K562 (cell line): ENCODE results near the gene BMP2K. TPM values are rescaled to one million over a fixed set of nuclear protein-coding genes. Genes with fewer than 3 reads are reported as not detected.
A peak's percentile ranks its signal among the peaks of the same experiment; 100 is the strongest.

Source experiments
- ARID1B ChIP-seq: fragments of 450-650 bp; IDR thresholded peaks from 2 replicates; pipeline ENCODE4 v1.6.1; 2016; ENCODE audit warnings: antibody characterized with exemption, mild to moderate bottlenecking, inconsistent platforms
- CHD1 ChIP-seq: fragments of 200-600 bp; sonication (generic); IDR thresholded peaks from one replicate; pipeline ENCODE4 v1.6.1; 2012; ENCODE audit warnings: mild to moderate bottlenecking, moderate library complexity, low read length, inconsistent platforms
- ERF ChIP-seq: fragments of 450-650 bp; formaldehyde crosslinking; IDR thresholded peaks from 2 replicates; pipeline ENCODE4 v1.4.0; 2020; ENCODE audit warnings: mild to moderate bottlenecking, mixed read lengths
- JUNB ChIP-seq: fragments of 450-650 bp; formaldehyde crosslinking; conservative IDR thresholded peaks from 2 replicates; pipeline ENCODE4 v1.4.0; 2020; ENCODE audit warnings: mild to moderate bottlenecking
- LCOR ChIP-seq: sonication (generic); formaldehyde crosslinking; IDR thresholded peaks from 2 replicates; pipeline ENCODE4 v1.8.0; 2022; ENCODE audit warnings: mild to moderate bottlenecking, missing genetic modification reagents
- LEF1 ChIP-seq: fragments of 450-650 bp; IDR thresholded peaks from 2 replicates; pipeline ENCODE4 v1.6.1; 2016; ENCODE audit warnings: mild to moderate bottlenecking
- MCM2 ChIP-seq: fragments of 450-650 bp; IDR thresholded peaks from 2 replicates; pipeline ENCODE4 v1.6.1; 2017; ENCODE audit warnings: low read depth, mild to moderate bottlenecking
- MED1 ChIP-seq: sonication (generic); formaldehyde crosslinking; IDR thresholded peaks from 2 replicates; pipeline ENCODE4 v1.8.1; 2023; ENCODE audit warnings: missing genetic modification reagents, borderline replicate concordance
- POLR2AphosphoS2 ChIP-seq: IDR thresholded peaks from 2 replicates; pipeline ENCODE4 v1.6.1; 2012; ENCODE audit warnings: low read length, improper control_type of control experiment
- POLR2H ChIP-seq: IDR thresholded peaks from 2 replicates; pipeline ENCODE4 v1.6.1; 2016; ENCODE audit warnings: missing genetic modification characterization, low read depth, mild to moderate bottlenecking, control low read depth, missing compliant biosample characterization, moderate library complexity
- POU5F1 ChIP-seq: fragments of 150-350 bp; IDR thresholded peaks from 2 replicates; pipeline ENCODE4 v1.6.1; 2014; ENCODE audit warnings: borderline replicate concordance, low read length, low read depth, mild to moderate bottlenecking; ENCODE audit not compliant: partially characterized antibody
- PRPF4 ChIP-seq: fragments of 200-400 bp; formaldehyde crosslinking; IDR thresholded peaks from one replicate; pipeline ENCODE4 v1.6.1; 2017; ENCODE audit warnings: low read length, low read depth, mild to moderate bottlenecking; ENCODE audit not compliant: insufficient read depth, poor library complexity, severe bottlenecking
- RBFOX2 ChIP-seq: fragments of 200-400 bp; formaldehyde crosslinking; IDR thresholded peaks from 2 replicates; pipeline ENCODE4 v1.6.1; 2017; ENCODE audit warnings: low read depth, mild to moderate bottlenecking, low read length, moderate library complexity
- RBM22 ChIP-seq: fragments of 200-400 bp; formaldehyde crosslinking; IDR thresholded peaks from 2 replicates; pipeline ENCODE4 v1.6.1; 2018; ENCODE audit warnings: low read length, low read depth; ENCODE audit not compliant: poor library complexity, severe bottlenecking
- SAFB2 ChIP-seq: fragments of 200-400 bp; formaldehyde crosslinking; IDR thresholded peaks from 2 replicates; pipeline ENCODE4 v1.6.1; 2018; ENCODE audit warnings: borderline replicate concordance, low read length, low read depth, moderate library complexity; ENCODE audit not compliant: severe bottlenecking
- SIN3A ChIP-seq, 2 experiments: fragments of 150-350 bp in 1 of 2; IDR thresholded peaks; 2 replicates each; pipeline ENCODE4 v1.6.1; 2011 to 2016; ENCODE audit warnings: borderline replicate concordance in 2 of 2, low read depth in 2 of 2, low read length in 2 of 2, mild to moderate bottlenecking in 2 of 2, moderate library complexity in 2 of 2; ENCODE audit not compliant: control insufficient read depth in 1 of 2
- SMAD3 ChIP-seq: fragments of 450-650 bp; formaldehyde crosslinking; conservative IDR thresholded peaks from 2 replicates; pipeline ENCODE4 v1.4.0; 2020; ENCODE audit warnings: mild to moderate bottlenecking
- TCF7L2 ChIP-seq: fragments of 150-350 bp; IDR thresholded peaks from 2 replicates; pipeline ENCODE4 v1.6.1; 2016; ENCODE audit warnings: low read depth, mild to moderate bottlenecking, low read length, moderate library complexity
- WHSC1 ChIP-seq: IDR thresholded peaks from one replicate; pipeline ENCODE4 v1.6.1; 2012; ENCODE audit warnings: low read length, control low read depth, inconsistent platforms
- ZBTB1 ChIP-seq: sonication (generic); formaldehyde crosslinking; IDR thresholded peaks from 2 replicates; pipeline ENCODE4 v1.8.1; 2023; ENCODE audit warnings: missing genetic modification reagents, low read depth, mild to moderate bottlenecking, borderline replicate concordance
- ZBTB34 ChIP-seq: fragments of 250-450 bp; sonication (Bioruptor Pico); IDR thresholded peaks from 2 replicates; pipeline ENCODE4 v1.8.0; 2021; ENCODE audit warnings: mild to moderate bottlenecking, moderate library complexity
- ZFX ChIP-seq: sonication (generic); formaldehyde crosslinking; IDR thresholded peaks from 2 replicates; pipeline ENCODE4 v1.8.0; 2022; ENCODE audit warnings: mild to moderate bottlenecking, missing genetic modification reagents, moderate library complexity
- ZNF57 ChIP-seq: fragments of 450-650 bp; formaldehyde crosslinking; IDR thresholded peaks from 2 replicates; pipeline ENCODE4 v1.4.0; 2020; ENCODE audit warnings: mild to moderate bottlenecking, moderate library complexity
- ZNF668 ChIP-seq: fragments of 250-450 bp; sonication (Bioruptor Pico); IDR thresholded peaks from 2 replicates; pipeline ENCODE4 v1.8.0; 2022; ENCODE audit warnings: mild to moderate bottlenecking, inconsistent platforms
- ZNF696 ChIP-seq: fragments of 250-450 bp; sonication (Bioruptor Pico); conservative IDR thresholded peaks from 2 replicates; pipeline ENCODE4 v1.4.0; 2020; ENCODE audit warnings: mild to moderate bottlenecking, moderate library complexity
- ZNF830 ChIP-seq: fragments of 250-450 bp; sonication (Bioruptor Pico); IDR thresholded peaks from 2 replicates; pipeline ENCODE4 v1.5.0; 2021; ENCODE audit warnings: mild to moderate bottlenecking
- polyA plus RNA-seq, 8 experiments: library from polyadenylated mRNA; depleted of rRNA in 4 of 8; stranded (reverse) in 5 of 8; unstranded in 3 of 8; fragments of >200 nt; fragmentation: Nextera tagmentation in 2 of 8; fragmentation: Illumina TruSeq in 1 of 8; extraction: Ambion mirVana in 2 of 8; extraction: Trizol in 1 of 8; gene quantifications; 2 replicates each; pipeline versions ENCODE4 v1.2.1 to v1.2.3, GENCODE V29; 2011 to 2014; ENCODE audit warnings: inconsistent platforms in 1 of 8, missing spikeins in 1 of 8
- total RNA-seq, 7 experiments: library from RNA; depleted of rRNA in 6 of 7; stranded (reverse); fragments of >200 nt in 6 of 7; fragmentation: Illumina TruSeq in 2 of 7; extraction: Trizol in 2 of 7; gene quantifications; 2 replicates each; pipeline versions ENCODE4 v1.2.1 to v1.2.3, GENCODE V29; 2011 to 2021; ENCODE audit warnings: low replicate concordance in 1 of 7
- TF ChIP-seq, protein P1 (sequence below): sonication (generic); formaldehyde crosslinking; IDR thresholded peaks from 2 replicates; pipeline ENCODE4 v1.8.1; 2023; ENCODE audit warnings: mild to moderate bottlenecking, missing genetic modification reagents
- TF ChIP-seq, protein P2 (sequence below), 2 experiments: fragments of 450-650 bp; IDR thresholded peaks; 2 replicates each; pipeline ENCODE4 v1.6.1; 2016

BMP2K gene
- total and polyA plus RNA-seq, 9 of the 15 experiments (the other 6 are each of a cell fraction or from before 2014, with no cell fraction given), result 17.0 to 217 (median 104) TPM

DNA sequence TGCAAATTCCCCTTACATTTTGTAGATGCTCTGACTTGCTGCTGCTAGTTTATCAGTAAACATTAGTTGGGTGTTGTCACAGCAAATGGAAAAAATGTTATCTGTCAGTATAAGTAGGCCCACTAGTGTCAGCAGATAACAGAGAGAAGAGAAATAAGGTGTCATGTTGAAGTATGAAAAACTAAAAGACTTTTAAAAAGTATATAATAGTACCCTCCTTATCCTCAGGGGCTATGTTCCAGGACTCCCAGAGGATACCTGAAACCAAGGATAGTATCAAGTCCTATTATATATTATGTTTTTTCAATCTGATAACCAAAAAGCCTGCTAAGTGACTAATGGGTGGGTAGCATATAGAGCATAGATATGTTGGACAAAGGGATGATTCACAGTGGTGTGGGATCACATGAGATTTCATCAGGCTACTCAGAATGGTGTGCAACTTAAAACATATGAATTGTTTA lies 11.6 kb upstream of the BMP2K start (continued):
- TF ChIP-seq LCOR (CRISPR knock-in tag), result no peak; the same call in 1 of the 2 replicates
- no peak for TF ChIP-seq PRPF4
- peak; percentile 38; the same call in 1 of the 2 replicates for TF ChIP-seq RBFOX2
- TF ChIP-seq ZBTB1 (CRISPR knock-in tag), result no peak
- TF ChIP-seq SMAD3, result no peak
- peak; percentile 53; the same call in 1 of the 2 replicates for TF ChIP-seq POLR2H (tag)
- TF ChIP-seq POU5F1, result no peak
- TF ChIP-seq, protein P1, sequence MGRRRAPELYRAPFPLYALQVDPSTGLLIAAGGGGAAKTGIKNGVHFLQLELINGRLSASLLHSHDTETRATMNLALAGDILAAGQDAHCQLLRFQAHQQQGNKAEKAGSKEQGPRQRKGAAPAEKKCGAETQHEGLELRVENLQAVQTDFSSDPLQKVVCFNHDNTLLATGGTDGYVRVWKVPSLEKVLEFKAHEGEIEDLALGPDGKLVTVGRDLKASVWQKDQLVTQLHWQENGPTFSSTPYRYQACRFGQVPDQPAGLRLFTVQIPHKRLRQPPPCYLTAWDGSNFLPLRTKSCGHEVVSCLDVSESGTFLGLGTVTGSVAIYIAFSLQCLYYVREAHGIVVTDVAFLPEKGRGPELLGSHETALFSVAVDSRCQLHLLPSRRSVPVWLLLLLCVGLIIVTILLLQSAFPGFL (CRISPR knock-in tag), result no peak
- TF ChIP-seq ZNF830 (CRISPR knock-in tag), result no peak
- TF ChIP-seq ERF (CRISPR knock-in tag), result no peak
- no peak for TF ChIP-seq SIN3A (IDR thresholded peaks at IDR 0.05; ENCODE audit: borderline replicate concordance in 2 of 2, control insufficient read depth in 1 of 2, low read depth in 2 of 2, low read length in 2 of 2)
- TF ChIP-seq MCM2, result no peak
- no peak for TF ChIP-seq ZNF668 (CRISPR knock-in tag)
- TF ChIP-seq ZFX (CRISPR knock-in tag), result 0 out of 2 replicates have a peak, but pooled peaks have one; percentile 32
- no peak for TF ChIP-seq POLR2AphosphoS2
- TF ChIP-seq WHSC1, result no peak
- no peak for TF ChIP-seq RBM22
- no peak for TF ChIP-seq MED1
- TF ChIP-seq SAFB2, result no peak
- peak; percentile 91 for TF ChIP-seq ARID1B
- no peak for TF ChIP-seq ZNF57
- TF ChIP-seq LEF1, result peak; percentile 77
- TF ChIP-seq, protein P2, sequence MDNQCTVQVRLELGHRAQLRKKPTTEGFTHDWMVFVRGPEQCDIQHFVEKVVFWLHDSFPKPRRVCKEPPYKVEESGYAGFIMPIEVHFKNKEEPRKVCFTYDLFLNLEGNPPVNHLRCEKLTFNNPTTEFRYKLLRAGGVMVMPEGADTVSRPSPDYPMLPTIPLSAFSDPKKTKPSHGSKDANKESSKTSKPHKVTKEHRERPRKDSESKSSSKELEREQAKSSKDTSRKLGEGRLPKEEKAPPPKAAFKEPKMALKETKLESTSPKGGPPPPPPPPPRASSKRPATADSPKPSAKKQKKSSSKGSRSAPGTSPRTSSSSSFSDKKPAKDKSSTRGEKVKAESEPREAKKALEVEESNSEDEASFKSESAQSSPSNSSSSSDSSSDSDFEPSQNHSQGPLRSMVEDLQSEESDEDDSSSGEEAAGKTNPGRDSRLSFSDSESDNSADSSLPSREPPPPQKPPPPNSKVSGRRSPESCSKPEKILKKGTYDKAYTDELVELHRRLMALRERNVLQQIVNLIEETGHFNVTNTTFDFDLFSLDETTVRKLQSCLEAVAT (IDR thresholded peaks at IDR 0.05), result no peak
- TF ChIP-seq ZNF696 (CRISPR knock-in tag), result no peak
- no peak for TF ChIP-seq JUNB (CRISPR knock-in tag)
- no peak for TF ChIP-seq CHD1
- TF ChIP-seq TCF7L2, result no peak
- no peak for TF ChIP-seq ZBTB34 (CRISPR knock-in tag)
